HG03280 (cell line): ENCODE measurements around the gene ZSCAN16.
A peak's percentile ranks its signal among the peaks of the same experiment; 100 is the strongest.

ENCODE experiments used
- ATAC-seq: cut with Tn5 transposase; IDR thresholded peaks from one replicate; pipeline ENCODE4 v1.9.1; 2021; ENCODE audit warnings: mild to moderate bottlenecking, moderate library complexity; ENCODE audit not compliant: unreplicated experiment

The ZSCAN16 gene

DNA sequence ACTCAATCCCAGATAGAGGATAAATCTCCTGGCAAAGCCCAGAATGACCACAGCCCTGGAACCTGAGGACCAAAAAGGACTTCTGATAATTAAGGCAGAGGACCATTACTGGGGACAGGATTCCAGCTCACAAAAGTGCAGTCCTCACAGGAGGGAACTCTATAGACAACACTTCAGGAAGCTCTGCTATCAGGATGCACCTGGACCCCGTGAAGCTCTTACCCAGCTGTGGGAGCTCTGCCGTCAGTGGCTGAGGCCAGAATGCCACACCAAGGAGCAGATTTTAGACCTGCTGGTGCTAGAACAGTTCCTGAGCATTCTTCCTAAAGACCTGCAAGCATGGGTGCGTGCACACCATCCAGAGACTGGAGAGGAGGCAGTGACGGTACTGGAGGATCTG is 992 bp downstream of the ZSCAN16 start:
- no peak for ATAC-seq

DNA sequence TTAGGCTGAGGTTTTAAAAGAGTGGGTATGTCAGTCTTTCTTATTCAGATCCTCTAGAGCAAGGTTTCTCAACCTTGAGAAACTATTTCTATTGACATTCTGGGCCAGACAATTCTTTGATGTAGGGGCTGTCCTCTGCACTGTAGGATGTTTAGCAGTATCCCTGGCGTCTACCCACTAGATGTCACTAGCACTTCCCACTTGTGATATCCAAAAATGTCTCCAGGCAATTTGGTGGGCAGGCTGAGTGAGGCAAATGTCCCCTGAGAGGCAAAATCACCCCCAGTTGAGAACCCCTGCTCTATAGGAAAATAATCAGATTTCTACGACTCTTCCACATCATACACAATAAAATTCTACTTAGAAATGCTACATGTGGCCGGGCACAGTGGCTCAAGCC is 9.6 kb downstream of the ZSCAN16 start:
- no peak for ATAC-seq

DNA sequence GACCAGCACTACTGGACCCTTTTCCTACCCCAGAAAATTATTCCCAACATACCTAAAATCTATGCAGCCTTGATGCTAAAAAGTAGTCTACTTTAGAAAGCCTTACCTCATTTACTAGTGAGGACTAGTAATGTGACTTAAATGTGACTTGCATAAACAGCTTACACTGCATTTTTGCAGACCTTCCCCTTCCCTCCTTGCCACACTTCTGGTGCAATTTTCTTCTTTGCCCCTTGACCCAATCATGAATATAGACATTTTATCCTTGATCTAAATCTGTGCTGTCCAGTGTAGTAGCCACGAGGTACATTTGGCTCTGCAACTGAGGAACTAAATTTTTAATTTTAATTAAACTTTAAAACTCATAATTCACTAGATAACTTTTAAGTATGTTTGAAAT is 10.3 kb downstream of the ZSCAN16 start:
- ATAC-seq: no peak

DNA sequence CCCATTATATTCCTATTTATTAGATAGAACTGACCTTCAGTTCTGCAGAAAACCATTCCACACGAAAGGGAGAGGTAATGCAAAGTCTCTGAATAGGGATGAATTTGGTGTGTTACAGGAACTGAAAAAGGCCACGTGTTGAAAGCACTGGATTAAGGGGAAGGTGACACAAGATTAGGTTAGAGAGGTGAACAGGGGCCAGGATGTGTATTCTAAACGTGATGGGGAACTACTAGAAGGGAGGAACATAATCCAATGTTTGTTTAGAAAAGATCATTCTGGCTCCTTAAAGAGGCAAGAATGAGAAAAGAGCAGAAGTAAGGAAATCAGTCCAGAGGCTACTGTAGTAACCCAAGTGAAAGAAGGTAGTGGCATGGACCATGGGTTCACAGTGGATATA is 11.0 kb downstream of the ZSCAN16 start:
- no peak for ATAC-seq

DNA sequence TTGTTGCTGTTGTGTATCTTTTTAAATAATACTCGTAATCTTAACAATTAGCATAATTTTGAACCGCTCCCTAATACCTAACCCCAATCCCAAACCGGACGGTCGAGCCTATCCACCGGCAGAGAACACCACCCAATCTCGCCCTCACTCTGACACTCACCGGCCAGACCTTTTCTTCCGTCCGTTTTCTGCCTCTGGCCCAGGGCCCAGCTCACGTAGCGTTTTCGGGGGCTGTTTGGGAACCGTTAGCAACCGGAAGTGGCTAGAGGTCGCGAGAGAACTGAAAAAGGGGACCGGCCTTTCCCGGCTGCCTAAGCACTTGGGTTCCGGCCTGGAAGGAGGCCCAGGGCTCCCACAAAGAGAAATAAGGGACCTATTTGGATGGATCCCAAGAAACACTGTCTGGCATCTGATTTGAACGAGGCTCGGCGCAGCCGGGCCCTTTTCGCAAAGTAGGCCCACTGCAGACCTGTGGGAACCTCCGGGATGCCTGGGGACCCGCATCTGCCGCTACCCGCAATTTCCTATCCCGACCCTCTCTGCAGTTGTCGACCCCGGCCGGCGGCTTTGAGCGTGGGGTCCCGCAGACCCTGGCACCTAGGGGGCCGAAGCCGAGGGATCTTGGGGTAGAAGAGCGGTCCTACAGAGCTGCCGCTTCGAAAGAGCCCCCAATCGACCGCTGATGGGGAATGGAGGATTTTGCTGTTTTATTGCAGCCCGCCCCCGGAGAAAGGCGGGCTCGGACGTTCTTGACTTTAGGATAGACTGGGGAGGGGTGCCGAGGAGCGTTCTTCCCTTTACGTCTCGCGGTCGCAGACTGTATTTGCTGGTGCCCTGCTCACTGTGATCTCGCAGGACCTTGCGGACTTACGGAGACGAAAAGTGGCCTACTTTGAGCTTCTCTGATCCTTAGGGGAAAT is 12.4 kb downstream of the ZSCAN16 start:
- peak; percentile 53 for ATAC-seq

DNA sequence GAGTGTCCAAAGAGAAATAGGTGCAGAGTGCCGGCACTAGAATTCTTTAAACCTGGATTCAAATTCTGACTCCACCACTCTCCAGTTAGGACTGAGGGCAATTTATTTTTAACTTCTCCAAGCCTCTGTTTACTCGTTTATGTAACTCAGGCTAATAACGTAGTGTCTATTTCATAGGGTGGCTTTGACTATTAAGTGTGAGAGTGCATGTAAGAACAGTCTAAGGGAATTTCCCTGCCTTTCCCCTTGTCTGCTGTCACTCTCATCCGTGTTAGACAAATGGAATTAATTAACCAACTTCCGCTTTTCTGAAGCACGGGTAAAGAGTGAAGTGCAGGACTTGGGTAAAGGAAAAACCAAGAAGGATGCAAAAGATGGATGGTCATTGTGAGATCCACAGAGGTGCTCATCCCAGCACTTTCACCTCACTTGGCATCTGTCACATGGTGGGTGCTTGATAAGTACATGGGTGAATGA is 13.1 kb downstream of the ZSCAN16 start:
- peak; percentile 24 for ATAC-seq

DNA sequence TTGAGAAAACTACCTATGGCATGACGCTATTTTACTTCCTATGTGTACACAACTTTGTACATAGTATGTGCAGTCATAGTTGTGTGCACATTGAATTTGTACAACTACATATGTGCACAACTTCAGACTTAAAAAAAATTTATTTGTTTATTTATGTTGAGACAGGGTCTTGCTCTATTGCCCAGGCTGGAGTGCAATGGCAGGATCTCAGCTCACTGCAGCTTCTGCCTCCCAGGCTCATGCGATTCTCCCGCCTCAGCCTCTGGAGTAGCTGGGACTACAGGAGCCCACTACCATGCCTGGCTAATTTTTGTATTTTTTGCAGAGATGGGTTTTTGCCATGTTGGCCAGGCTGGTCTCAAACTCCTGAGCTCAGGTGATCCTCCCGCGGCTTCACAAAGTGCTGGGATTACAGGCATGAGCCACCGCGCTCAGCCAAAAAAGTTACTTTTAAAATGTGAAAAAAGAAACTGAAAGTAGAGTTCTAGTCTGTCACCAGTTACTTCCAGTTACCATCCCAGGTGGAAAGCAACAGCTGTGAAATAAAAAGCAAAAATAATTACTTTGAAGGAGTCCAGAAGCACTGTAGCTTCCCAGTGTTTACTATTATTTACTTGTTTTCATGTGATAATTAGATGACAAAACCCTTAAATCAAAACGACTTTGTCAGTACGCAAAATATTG is 15.6 kb downstream of the ZSCAN16 start:
- ATAC-seq: no peak

DNA sequence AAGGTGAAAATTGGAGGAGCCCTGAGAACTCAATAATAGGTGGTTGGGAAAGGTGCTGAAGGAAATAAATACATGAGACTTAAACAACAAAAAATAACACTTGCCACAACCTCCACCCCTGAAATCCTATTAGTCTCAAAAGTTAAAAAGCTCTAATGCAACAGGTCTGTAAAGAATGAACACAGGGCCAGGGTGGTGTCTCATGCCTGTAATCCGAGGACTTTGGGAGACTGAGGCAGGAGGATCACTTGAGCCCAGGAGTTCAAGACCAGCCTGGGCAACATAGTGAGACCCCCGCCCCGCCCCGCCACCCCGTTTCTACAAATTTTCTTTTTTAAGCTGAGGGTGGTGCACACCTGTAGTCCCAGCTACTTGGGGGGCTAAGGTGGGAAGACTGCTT is 16.2 kb downstream of the ZSCAN16 start:
- ATAC-seq: no peak

DNA sequence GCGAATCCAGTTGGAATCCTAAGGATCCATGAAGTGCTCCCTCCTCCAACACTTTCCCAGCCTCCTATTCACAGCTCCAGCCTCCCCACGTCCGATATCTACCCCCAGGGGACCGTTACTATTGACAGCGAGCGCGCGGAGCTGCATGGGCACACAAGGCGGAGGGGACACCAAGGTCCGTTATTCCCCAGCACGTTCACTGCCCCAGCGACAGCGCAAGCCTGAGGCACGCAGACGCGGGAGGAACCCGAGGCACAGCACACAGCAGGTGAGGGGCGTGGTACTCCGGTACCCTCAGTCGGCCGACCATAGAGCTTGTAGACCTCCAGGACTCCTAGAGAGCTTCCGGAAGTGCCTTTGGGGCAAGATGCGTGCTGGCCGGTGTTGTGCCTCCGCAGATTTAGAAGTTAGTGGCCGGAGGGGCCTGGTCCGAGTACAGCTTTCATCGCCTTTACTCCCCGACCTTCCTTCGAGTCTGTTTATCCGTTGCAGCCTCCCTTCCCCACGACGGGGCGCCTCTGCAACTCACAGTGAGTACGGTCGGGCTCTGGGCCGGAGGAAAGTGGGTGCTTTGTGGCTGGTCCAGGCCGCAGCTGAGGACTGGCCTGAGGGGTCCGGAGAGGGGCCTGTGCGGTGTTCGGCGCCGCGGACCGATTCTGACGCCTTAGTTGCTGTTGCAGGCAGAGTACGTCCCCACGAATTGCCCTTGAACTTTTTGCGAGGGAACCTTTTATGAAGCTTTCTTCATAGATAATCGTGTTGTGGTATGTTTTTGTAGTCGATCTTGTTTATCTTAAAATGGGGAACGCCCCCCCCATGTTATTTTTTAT is 17.3 kb downstream of the ZSCAN16 start, which contains the start of gene ZKSCAN8:
TSS of gene ZKSCAN8 (plus strand) at position 384 of the 830 bp plus-strand sequence. CDS start 6,525 bp downstream, outside the sequence.
- peak; percentile 80 for ATAC-seq

DNA sequence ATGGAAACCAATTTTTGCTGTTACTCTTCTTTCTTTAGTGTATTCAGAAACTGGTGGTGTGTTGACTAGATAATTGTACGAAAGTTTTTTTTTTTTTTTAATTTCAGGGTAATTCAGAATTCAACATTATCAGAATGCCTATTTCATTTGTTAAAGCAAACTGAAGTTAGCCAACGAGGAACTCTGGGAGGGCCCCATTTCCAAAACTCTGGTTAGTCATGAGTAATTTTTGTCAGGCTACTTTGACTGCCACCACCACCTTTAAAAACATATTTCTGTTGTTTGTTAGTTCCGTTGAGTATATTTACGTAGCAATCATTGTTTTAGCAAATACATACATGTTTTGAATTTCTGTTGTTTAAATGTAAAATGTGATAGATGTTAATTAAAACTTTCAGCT is 18.0 kb downstream of the ZSCAN16 start:
- no peak for ATAC-seq

DNA sequence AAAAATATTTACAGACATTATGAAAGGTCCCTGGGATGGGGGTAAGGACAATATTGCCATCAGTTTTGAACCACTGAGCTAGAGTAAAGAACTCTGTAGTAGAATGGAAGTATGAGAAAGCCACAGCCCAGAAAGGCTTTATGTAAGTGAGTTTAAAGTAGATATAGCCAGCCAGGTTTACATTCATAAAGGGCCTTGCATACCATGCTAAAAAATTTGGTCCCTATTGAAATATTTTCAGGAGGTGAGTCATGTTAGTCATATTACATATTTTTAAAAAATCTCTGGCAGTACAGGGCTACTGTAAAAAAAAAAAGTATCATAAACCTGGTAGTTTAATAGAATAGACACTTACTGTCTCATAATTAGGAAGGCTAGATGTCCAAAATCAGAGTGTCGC is 20.8 kb downstream of the ZSCAN16 start:
- no peak for ATAC-seq

DNA sequence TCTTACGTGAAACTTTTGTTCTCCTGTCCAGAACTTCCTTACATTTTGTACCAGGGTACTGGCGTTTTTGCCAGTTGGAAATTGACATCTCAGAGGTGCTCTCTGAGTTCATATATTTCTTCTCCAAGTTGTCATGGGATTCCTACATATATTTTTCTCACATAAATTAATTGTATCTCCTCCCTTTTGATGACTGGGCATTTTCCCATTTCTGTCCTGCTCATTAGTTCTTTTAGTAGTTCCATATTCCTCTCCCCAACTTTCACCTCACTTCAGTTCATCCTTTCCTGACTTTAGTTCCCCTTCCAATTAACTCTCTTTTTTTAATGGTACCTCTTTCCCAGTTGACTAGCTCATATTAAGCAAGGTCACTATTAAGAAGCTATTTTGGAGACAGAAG is 28.1 kb downstream of the ZSCAN16 start:
- ATAC-seq: no peak

DNA sequence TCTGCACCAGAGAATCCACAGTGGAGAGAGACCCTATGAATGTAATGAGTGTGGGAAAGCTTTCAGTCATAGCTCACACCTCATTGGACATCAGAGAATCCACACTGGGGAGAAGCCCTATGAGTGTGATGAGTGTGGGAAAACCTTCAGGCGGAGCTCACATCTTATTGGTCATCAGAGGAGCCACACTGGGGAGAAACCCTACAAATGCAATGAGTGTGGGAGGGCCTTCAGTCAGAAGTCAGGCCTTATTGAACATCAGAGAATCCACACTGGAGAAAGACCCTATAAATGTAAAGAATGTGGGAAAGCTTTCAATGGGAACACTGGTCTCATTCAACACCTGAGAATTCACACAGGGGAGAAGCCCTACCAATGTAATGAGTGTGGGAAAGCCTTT is 29.1 kb downstream of the ZSCAN16 start:
- no peak for ATAC-seq

DNA sequence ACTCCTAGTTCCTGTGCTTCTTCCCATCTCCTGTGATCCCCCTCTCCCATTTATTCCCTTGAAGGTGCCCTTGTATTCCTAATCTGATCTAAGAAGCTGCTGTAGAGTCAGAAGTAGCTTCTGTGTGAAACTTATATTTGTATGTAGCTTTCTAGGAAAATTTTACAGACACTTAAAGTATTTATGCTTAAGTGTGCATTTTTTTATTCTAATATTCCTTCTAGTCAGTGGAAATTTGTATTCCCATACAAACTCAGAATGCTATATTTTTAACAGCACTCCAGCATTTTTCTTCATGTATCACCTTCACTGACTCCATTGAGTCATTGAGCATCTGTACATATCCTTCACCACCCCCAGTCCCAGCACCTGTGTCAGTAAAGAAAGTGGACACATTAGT is 29.9 kb downstream of the ZSCAN16 start:
- no peak for ATAC-seq

DNA sequence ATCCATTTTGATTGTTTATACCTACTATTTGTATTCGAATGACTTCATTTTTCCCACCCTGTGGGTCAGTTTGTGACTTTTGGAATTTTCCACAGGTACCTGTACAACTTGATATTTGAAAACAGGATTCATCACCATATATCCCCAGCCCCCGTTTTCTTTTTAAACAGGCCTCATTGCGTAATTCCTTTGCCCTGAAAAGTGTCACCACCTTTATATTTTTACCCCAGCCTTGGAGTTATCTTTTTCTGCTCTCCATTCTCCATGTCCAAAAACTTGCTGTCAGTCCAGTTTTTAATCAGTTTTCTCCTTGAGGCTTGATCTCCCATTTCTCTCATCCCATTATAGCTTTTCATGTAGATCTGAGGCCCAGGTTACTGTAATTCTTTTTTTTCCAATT is 33.9 kb downstream of the ZSCAN16 start:
- ATAC-seq: no peak

DNA sequence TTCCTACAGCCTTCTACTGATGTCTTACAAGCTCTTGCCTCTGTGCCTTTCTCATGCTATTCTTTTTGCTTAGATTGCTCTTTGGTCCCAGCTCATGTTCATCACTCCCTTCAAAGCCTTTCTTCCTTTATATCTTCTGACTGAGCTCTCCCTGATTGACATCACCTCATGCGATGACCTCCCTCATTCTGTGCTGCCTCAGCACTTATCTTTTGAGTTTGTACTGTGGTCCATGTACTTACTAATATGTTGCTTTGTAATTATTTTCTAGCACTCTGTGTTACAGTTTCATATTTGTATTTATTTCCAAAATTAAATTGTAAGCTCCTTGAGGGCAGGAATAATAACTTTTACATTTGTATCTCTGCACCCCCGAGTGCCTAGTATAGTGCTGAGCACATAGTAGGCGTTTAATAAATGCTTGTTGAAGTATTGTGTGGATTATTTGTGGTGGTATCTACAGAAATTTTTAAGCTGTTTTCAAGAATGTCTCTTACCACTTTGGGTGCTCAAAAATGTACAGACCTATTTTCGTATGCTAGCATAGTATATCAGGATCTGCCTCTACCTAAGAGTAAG is 34.7 kb downstream of the ZSCAN16 start:
- no peak for ATAC-seq

DNA sequence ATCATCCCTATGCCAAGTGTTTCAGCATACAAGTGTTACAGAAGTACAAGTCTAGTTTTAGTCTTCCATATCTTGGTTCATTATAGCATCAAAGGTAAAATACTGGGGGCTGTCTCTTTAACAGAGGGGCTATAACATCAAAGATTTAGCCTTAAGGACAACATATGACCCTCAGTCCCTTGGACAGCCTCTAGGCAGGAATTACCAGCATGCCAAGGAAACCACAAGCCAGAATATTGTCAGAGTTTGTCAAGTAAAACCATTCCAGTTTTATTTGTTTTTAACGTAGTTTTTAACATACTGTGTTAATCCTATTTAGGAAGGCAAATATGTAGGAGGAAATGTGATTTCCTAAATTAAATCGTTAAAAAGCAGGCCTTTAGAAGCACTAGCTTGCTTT is 35.8 kb downstream of the ZSCAN16 start:
- no peak for ATAC-seq

DNA sequence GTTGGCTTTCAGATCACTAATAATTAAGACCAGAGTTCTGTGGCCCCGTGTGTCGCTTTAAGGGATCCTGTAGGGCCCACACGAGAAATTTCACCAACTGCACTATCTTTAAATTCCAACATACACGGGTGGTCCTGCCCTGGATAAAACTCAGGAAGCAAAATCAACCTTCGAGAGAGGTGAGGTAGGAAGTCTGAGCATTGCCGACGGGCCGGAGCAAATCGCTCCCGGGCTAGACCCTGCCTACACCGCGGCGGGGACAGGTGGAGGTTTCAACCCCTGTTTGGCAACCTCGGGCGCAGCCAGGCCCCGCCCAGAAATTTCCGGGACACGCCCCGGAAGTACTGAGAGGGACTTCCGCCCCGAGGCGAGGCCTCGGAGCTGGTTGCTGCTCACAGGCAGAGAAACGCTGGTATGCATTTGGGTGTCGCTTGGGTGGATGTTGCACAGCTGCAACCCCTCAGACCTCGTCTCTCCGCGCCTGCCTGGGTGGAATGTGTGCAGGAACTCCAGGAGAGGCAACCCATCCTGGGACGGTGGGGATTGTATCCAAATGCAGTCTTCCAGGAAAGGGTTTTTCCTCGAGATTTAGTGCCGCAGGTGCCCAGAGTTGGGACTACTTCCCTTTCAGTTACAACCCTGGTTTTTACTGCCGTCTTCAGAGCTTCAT is 37.1 kb downstream of the ZSCAN16 start:
- no peak for ATAC-seq

DNA sequence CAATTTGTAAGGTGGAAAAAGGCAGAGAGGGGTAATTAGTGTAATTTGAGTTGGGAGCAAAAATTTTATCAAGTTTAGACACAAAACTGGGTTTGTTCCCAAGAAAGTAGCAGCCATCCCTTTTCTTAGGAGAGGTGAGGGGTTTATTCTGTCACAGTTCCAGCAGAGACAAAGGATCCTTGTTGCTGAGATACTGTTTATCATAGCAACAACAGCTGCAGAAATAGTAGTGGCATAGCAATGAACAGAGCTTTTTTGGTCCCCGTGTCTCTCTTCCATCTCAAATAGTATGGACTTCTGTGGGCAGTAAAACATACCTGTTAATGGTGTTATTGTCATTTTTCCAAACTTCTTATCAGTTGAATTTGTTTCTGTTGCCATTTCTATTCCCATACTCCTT is 41.2 kb downstream of the ZSCAN16 start:
- no peak for ATAC-seq

DNA sequence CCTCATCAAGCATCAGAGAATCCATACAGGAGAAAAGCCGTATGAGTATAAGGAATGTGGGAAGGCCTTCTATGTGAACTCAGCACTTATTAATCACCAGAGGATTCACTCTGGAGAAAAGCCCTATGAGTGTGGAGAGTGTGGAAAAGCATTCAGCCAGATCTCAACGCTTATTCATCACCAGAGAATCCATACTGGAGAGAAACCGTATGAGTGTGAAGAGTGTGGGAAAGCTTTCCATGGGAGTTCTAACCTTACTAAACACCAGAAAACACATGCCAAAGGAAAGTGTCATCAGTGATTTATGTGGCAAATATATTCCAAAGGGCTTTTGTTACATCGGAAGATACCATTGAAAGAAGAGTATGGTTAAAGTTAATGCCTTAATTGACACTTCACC is 42.7 kb downstream of the ZSCAN16 start:
- ATAC-seq: no peak
